DMS153 treated with DMSO at 0.1 percent for 48 hours (cell line): ENCODE results near the gene ZBTB16.
A peak's percentile ranks its signal among the peaks of the same experiment; 100 is the strongest.

Experiments
- DNase-seq: peaks from one replicate; lab custom pipeline; 2025; ENCODE audit not compliant: unreplicated experiment; lab: John Stamatoyannopoulos, UW

Gene ZBTB16

GRCh38 chr11:114178656-114179055 is 119.1 kb downstream of the ZBTB16 start:
- no peak for DNase-seq

GRCh38 chr11:114179234-114179941 is 119.9 kb downstream of the ZBTB16 start:
- peak; percentile 79 for DNase-seq

GRCh38 chr11:114180301-114181055 is 121.0 kb downstream of the ZBTB16 start:
- peak; percentile 48 for DNase-seq

- DNase-seq: no peak
Observed at GRCh38 chr11:114181195-114181594, 121.7 kb downstream of the ZBTB16 start.

DNA sequence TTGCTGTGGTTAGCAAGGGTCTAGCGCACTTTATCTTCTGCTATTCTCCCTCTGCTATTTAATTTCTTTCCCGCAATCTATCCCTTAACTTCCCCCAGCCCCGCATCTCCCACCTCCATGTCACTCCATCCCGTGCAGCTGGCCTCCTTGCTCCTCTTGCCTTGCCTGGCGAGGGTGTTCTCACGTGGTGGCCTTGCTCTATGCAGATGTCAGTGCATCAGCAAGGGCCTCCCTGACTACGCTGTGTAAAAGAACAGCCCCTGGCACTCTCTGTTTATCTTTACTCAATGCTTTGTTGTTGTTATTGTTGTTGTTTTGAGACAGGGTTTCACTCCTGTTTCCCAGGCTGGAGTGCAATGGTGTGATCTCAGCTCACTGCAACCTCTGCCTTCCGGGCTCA is 122.2 kb downstream of the ZBTB16 start:
- DNase-seq: no peak

- DNase-seq: no peak
Observed at GRCh38 chr11:114182471-114183043, 123.0 kb downstream of the ZBTB16 start.

DNA sequence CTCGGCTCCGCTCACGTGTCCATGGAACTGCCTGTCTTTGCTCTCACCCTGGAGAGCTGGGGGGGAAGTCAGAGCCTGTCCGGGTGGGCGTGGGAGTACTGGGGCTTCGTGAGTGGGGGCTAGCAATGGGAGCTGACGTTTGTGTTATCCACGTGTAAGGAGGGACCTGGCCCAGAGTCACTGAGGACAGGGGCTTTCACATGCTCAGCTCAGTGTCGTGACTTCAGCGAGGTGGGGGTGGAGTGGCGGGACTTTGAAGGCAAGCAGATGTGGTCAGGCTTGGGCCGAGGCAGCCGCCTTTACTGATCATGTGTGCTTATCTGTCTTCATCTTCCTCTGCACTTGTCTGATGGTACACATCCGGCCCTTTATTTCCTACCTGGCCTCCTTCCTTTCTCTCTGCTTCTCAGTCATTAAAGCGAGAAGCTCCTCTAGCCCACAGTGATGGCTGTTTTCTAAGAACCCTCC is 123.6 kb downstream of the ZBTB16 start:
- no peak for DNase-seq

DNA sequence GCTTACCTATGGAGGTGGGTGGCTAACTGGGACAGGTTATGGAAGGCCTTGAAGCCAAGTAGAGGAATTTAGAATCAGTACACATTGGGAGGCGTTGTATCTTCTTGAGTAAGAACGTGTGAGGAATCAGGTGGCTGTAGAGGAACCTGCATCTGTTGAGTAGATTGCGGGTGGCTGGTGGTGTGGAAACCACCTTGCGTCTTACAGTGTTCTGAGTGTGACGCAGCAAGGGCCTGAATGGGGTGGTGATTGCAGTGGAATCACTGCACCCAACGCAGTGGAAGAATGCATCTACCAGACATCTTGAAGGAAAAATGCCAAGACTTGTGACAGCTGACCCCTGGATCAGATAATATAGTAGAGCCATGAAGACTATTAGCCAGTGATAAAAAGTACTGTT is 125.9 kb downstream of the ZBTB16 start:
- DNase-seq: no peak

- DNase-seq: no peak
Observed at GRCh38 chr11:114187173-114187572, 127.7 kb downstream of the ZBTB16 start.

- DNase-seq: no peak
Observed at GRCh38 chr11:114188851-114189570, 129.5 kb downstream of the ZBTB16 start.

DNA sequence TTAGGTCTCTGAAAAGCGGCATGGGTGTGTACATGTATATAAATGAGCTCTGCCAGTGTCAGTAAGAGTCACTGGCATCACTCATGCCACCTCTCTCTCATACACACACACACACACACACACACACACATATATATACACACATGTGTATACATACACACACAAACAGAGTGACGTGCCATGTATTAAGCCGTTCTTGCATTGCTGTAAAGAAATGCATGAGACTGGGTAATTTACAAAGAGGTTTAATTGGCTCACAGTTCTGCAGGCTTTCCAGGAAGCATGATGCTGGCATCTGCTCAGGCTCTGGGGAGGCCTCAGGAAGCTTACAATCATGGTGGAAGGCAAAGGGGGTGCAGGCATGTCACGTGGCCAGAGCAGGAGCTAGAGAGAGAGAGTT is 131.1 kb downstream of the ZBTB16 start:
- DNase-seq: no peak

DNA sequence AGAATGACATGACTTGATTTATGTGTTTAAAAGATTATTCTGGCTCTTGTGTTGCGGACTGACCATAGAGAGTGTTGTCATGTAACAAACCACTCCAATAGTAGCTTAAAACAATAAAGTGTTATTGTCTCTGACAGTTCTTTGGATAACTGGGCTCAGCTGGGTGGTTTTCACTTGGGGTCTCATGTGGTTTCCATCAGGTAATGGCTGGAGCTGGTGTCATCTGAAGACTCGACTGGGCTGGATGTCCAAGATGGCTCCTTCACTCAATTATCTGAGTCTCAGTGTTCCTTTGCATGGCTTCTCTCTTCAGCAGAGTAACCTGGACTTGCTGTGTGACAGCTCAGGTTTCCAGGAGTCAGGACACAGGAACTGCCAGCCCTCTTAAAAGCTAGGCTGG is 132.4 kb downstream of the ZBTB16 start:
- no peak for DNase-seq

- DNase-seq: no peak
Observed at GRCh38 chr11:114192841-114193389, 133.4 kb downstream of the ZBTB16 start.

DNA sequence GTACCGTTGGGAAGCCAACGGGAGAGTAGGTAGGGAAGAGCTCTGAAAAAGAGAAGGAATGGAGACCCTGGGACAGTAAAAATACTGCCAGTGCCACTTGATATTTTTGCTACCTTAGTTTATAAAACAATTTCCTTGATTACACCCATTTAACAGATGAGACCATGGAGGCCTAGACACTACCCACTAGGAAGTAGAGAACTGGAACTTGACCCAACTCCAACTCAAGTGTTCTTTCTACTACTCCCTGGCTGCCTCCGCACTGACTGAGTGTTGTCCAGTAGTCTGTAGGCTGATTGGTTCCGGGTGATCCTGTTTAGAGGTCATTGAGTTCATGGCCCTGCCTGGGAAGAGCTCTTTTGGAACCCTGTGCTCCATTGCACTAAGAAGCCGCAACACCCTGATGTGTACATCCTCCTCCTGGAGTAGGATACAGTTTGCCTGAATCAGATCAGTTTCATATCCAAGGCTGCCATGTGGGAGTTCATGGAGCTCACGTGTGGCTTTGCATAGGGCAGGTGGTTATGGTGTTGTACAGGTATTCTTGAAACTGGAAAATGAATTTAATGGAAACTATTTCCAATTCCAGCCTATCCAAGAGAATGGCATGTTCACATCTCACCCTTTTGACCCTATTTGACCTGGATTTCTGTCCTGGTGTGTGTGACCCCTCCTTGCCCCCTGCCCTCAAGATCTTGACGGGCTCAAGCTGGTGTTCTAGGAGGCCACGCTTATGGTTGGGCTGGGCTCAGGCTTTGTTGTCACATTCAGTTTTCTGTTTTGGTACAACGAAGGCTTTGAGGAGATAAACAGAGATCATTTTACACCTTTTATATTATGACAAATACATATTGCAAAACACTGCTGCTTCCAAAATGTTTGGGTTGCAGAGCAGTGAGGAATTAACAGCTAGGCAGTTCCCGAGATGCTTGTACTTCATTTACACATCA is 134.5 kb downstream of the ZBTB16 start:
- no peak for DNase-seq

DNA sequence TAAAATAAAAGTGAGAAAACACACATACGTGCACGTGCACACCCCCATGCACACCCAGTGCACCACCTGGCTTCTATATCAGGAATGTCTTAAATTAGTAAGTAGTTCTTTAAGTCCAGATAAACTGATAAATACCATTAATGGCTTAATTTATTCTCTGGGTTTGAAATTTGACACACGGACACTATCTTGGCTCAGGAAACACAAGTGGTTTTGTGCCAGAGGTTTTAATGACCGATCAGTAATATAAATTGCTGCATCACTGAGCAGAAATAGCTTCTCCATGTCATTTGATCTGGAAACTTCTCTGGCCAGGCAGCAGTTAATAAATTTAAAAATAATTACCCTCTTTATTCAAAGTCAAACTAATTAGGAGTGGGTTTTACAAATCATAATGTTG is 135.2 kb downstream of the ZBTB16 start:
- no peak for DNase-seq

GRCh38 chr11:114195151-114195550 is 135.6 kb downstream of the ZBTB16 start:
- no peak for DNase-seq

- no peak for DNase-seq
Observed at GRCh38 chr11:114195981-114196731, 136.6 kb downstream of the ZBTB16 start.

DNA sequence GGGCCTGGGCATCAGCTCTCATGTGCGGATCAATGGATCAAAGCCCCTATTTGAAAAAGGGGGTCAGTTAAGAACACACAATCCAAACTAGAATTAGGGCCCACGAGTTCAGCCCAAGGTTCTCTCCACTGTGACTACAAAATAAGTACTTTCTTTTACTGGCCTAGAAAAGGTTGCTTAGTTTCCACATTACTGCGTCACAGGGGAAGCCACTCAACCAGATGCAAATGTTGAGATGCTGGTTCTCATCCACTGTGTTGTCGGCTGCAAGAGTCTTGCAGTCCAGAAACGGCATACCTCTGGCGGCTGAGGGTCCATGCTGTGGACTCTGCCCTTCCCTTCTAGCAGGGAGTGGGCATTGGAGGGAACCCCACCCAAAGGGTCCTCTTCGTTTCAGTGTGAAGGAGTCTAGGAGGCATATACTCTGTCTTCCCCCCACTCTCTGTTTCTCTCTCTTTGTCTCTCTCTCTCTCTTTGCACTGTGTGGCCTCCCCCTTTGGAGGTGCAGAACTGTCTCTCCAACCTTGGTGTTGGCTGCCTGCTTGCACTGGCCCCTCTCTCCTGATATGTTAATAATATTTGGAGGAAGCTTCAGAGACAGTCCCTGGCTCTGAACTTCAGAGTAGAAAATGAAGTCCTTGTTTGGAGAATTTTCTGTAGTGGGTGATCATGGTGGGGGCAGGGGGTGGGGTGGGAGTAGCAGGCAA is 137.6 kb downstream of the ZBTB16 start:
- no peak for DNase-seq
